Loucy (cell line): ENCODE data around the gene METTL6.

ENCODE experiments used
- CTCF ChIP-seq: fragments of 200-600 bp; sonication (generic); conservative IDR thresholded peaks from 2 replicates; pipeline ENCODE4 v1.5.1; 2014; ENCODE audit warnings: mild to moderate bottlenecking, antibody characterized with exemption, low read length
- EZH2phosphoT487 ChIP-seq: fragments of 200-600 bp; IDR thresholded peaks from 2 replicates; pipeline ENCODE4 v1.6.1; 2018; ENCODE audit warnings: antibody characterized with exemption, mild to moderate bottlenecking, moderate library complexity, borderline replicate concordance

- TF ChIP-seq EZH2phosphoT487 (no peak), CTCF (no peak)
Measured at GRCh38 chr3:15434756-15435155, 7.4 kb upstream of the METTL6 start.
